Endodermal cell (in vitro differentiated cells): ENCODE data around the gene IGSF5. TPM values are rescaled to one million over a fixed set of nuclear protein-coding genes. Genes with fewer than 3 reads are reported as not detected.
"Not testable (repeated sequence)": the region's sequence is repeated elsewhere in the genome, so short reads cannot be mapped to it uniquely, and the experiment has no call there.

Source experiments
- DNase-seq: peaks from one replicate; pipeline ENCODE4 v3.0.0-alpha.2; 2017
- H3K27ac ChIP-seq: 2 replicates; pipeline ENCODE4 v1.5.1; 2013; ENCODE audit warnings: mild to moderate bottlenecking, low read depth, low read length, moderate library complexity
- H3K27me3 ChIP-seq: 2 replicates; pipeline ENCODE4 v1.6.1; 2013; ENCODE audit warnings: mild to moderate bottlenecking, low read length, moderate library complexity; ENCODE audit not compliant: insufficient read depth, control insufficient read depth, poor library complexity, severe bottlenecking
- H3K36me3 ChIP-seq: 2 replicates; pipeline ENCODE4 v1.7.0; 2013; ENCODE audit warnings: mild to moderate bottlenecking, low read length, moderate library complexity; ENCODE audit not compliant: control insufficient read depth, insufficient read depth
- H3K4me1 ChIP-seq: one replicate; pipeline ENCODE4 v1.7.0; 2013; ENCODE audit warnings: low read length; ENCODE audit not compliant: control insufficient read depth, insufficient read depth
- H3K4me3 ChIP-seq: 2 replicates; pipeline ENCODE4 v1.5.1; 2013; ENCODE audit warnings: mild to moderate bottlenecking, low read length, moderate library complexity
- H3K9ac ChIP-seq: 2 replicates; pipeline ENCODE4 v1.6.1; 2013; ENCODE audit warnings: mild to moderate bottlenecking, low read length, moderate library complexity; ENCODE audit not compliant: poor library complexity, severe bottlenecking; ENCODE audit errors: extremely low read depth
- H3K9me3 ChIP-seq: 2 replicates; pipeline ENCODE4 v1.6.1; 2013; ENCODE audit warnings: mild to moderate bottlenecking, low read length, moderate library complexity; ENCODE audit not compliant: control insufficient read depth
- H3K27ac Mint-ChIP-seq: 2 replicates; pipeline ENCODE4 v1.8.0; 2020; ENCODE audit warnings: mixed read lengths
- H3K27me3 Mint-ChIP-seq: 2 replicates; pipeline ENCODE4 v1.8.0; 2021; ENCODE audit warnings: mild to moderate bottlenecking, mixed read lengths; ENCODE audit not compliant: insufficient read depth
- H3K36me3 Mint-ChIP-seq: 2 replicates; pipeline ENCODE4 v1.8.0; 2020; ENCODE audit warnings: low read depth, mixed read lengths
- H3K4me1 Mint-ChIP-seq: 2 replicates; pipeline ENCODE4 v1.8.0; 2020; ENCODE audit warnings: mixed read lengths
- H3K4me3 Mint-ChIP-seq: 2 replicates; pipeline ENCODE4 v1.8.0; 2020; ENCODE audit warnings: mild to moderate bottlenecking, moderate library complexity, mixed read lengths
- H3K9me3 Mint-ChIP-seq: 2 replicates; pipeline ENCODE4 v1.8.0; 2020; ENCODE audit warnings: mild to moderate bottlenecking, mixed read lengths
- WGBS, 2 experiments: methylation state at CpG; one replicate each; pipeline versions ENCODE4 v1.1.5 to v1.1.7; 2013; ENCODE audit warnings: missing lambda C conversion rate in 2 of 2, mixed read lengths in 1 of 2; ENCODE audit not compliant: insufficient coverage in 1 of 2, insufficient read length in 1 of 2; 5-methylcytosine and 5-hydroxymethylcytosine counted together
- long read RNA-seq, 4 experiments: library from polyadenylated mRNA in 2 of 4; library from RNA in 1 of 4; library from capped mRNA in 1 of 4; stranded (forward) in 3 of 4; unstranded in 1 of 4; transcript quantifications; one replicate each; pipeline ENCODE4 v2.0.0, GENCODE V29; 2020 to 2021; ENCODE audit warnings: inconsistent platforms in 1 of 4
- polyA plus RNA-seq, 2 experiments: library from polyadenylated mRNA; stranded (reverse); fragments of 50-300 nt; gene quantifications; one replicate each; pipeline ENCODE4 v1.2.3, GENCODE V29; 2013
- total RNA-seq, 2 donors: library from RNA; stranded (reverse); fragmentation: NEBNext Ultra II Directional in 1 of 2; extraction: Animal tissue kit (Norgen Biotek cat#: 25700) in 1 of 2; gene quantifications; 2 replicates in 1 of 2; 3 replicates in 1 of 2; pipeline ENCODE4 v1.2.1, GENCODE V29; 2021
- TF ChIP-seq, protein P1 (sequence below): fragments of 200-600 bp; sonication (generic); conservative IDR thresholded peaks from 2 replicates; pipeline ENCODE4 v1.5.0; 2021; ENCODE audit warnings: antibody characterized with exemption, mild to moderate bottlenecking

The IGSF5 gene
- total RNA-seq, result under 1 TPM; 0.77 to 0.81 TPM
- polyA plus RNA-seq (2013, experiment 1 of 2), result 0.46 TPM
- polyA plus RNA-seq (2013, experiment 2 of 2), result 0.79 TPM
- long read RNA-seq, experiment 1, result 0 reads
- long read RNA-seq, experiment 2, result 0 reads
- long read RNA-seq, experiment 3, partial matches to known transcripts, result 0 of 7 reads
- long read RNA-seq, experiment 3, other reads (novel, unspliced or antisense), result 7 of 7 reads
- long read RNA-seq, experiment 4, result 0 reads

DNA sequence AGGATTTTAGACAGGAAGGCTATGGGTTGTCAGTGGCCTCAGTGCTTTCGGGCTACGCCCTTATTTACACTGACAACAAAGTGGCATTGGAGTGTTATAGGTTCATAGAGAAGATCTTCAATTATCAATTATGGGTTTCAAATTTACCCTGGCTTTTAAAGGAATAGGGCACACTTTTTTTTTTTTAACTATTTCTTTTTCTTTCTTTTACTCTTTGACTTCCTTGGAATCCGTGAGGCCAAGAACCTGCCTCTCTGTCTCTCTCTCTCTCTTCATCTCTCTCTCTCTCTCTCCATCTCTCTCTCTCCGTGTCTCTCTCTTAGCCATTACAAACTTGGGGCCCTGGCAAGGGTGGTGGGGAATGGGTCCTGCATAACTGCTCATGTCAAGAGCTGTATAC lies at the start of gene IGSF5:
TSS of gene IGSF5 (plus strand) at position 301 of the 400 bp plus-strand sequence. CDS start 327 bp downstream, outside the sequence.
- H3K27me3 ChIP-seq, H3K4me1 ChIP-seq, H3K27me3 Mint-ChIP-seq, H3K9me3 Mint-ChIP-seq, H3K9ac ChIP-seq, H3K27ac Mint-ChIP-seq, H3K9me3 ChIP-seq, H3K36me3 Mint-ChIP-seq, H3K4me3 ChIP-seq, H3K36me3 ChIP-seq, H3K4me3 Mint-ChIP-seq, H3K27ac ChIP-seq: not testable (repeated sequence)
- DNase-seq, result peak; percentile 8
- peaks cover 11% of the 10 kb centered on the region for H3K4me1 Mint-ChIP-seq
- WGBS, 2 experiments, result 97 to 100% methylated on average over 1 to 4 of the region's 4 CpGs

DNA sequence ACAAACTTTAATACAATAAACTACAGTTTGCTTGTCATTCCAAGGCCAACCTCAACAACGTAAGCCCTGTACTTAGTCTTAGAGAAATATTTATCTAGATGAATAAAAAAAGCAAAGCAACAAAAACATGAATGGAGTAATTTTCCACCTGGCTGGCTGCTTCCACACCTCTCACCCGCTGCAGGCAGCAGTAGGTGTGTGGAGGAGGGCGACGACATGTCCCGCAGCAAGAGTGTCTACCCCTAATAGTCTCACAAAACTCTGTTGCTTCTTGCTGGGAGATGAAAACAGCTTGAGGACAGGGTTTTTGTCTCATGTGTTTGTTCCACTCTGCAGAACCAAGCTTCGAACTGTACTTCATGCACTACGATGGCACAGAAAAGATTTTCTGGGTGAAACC lies 48.8 kb upstream of the IGSF5 start:
- H3K36me3 Mint-ChIP-seq, result no peaks in the 10 kb centered on the region
- Histone ChIP-seq H3K4me3 (no peak overlapping the region), H3K27ac (no peak overlapping the region), H3K9ac (no peak overlapping the region), H3K36me3 (no peaks in the 10 kb centered on the region), H3K9me3 (no peaks in the 10 kb centered on the region), H3K27me3 (no peaks in the 10 kb centered on the region), H3K4me1 (no peaks in the 10 kb centered on the region)
- H3K4me3 Mint-ChIP-seq, result no peak overlapping the region
- H3K9me3 Mint-ChIP-seq, result no peaks in the 10 kb centered on the region
- peaks cover 3% of the 10 kb centered on the region for H3K27me3 Mint-ChIP-seq
- H3K4me1 Mint-ChIP-seq, result peaks cover 8% of the 10 kb centered on the region
- no peak overlapping the region for H3K27ac Mint-ChIP-seq
- WGBS, 2 experiments, result 93 to 94% methylated on average over 3 to 6 of the region's 7 CpGs
- DNase-seq, result peak; percentile 18
- TF ChIP-seq, protein P1, sequence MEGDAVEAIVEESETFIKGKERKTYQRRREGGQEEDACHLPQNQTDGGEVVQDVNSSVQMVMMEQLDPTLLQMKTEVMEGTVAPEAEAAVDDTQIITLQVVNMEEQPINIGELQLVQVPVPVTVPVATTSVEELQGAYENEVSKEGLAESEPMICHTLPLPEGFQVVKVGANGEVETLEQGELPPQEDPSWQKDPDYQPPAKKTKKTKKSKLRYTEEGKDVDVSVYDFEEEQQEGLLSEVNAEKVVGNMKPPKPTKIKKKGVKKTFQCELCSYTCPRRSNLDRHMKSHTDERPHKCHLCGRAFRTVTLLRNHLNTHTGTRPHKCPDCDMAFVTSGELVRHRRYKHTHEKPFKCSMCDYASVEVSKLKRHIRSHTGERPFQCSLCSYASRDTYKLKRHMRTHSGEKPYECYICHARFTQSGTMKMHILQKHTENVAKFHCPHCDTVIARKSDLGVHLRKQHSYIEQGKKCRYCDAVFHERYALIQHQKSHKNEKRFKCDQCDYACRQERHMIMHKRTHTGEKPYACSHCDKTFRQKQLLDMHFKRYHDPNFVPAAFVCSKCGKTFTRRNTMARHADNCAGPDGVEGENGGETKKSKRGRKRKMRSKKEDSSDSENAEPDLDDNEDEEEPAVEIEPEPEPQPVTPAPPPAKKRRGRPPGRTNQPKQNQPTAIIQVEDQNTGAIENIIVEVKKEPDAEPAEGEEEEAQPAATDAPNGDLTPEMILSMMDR, result no peak

DNA sequence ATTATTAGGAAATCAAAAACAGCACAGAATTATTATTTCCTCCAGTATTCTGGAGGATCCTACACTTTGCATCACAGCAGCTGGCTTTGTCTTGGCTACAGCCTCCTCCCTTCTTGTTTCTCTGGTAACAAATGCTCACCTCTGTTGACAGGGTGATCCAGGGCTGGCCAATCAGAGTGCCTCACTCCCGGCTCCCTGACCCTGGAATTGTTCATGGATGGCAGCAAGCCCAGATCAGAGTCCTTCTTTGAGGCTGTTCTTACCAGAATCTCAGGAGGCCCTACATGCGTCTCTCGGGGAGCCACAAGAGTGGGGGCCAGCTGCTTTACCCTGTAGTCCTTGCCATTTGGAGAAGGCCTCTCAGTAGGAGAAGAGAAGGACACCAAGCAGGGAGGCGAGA lies 48.4 kb upstream of the IGSF5 start:
- TF ChIP-seq, protein P1, result no peak
- Mint-ChIP-seq H3K4me1 (peaks cover 8% of the 10 kb centered on the region), H3K27me3 (peaks cover 3% of the 10 kb centered on the region), H3K4me3 (no peak overlapping the region), H3K9me3 (no peaks in the 10 kb centered on the region), H3K36me3 (no peaks in the 10 kb centered on the region), H3K27ac (no peak overlapping the region)
- no peaks in the 10 kb centered on the region for H3K36me3 ChIP-seq
- H3K27ac ChIP-seq, result no peak overlapping the region
- H3K9ac ChIP-seq, result no peak overlapping the region
- H3K4me1 ChIP-seq, result no peaks in the 10 kb centered on the region
- H3K27me3 ChIP-seq, result no peaks in the 10 kb centered on the region
- WGBS, 2 experiments, result 50 to 95% methylated on average over 1 to 4 of the region's 4 CpGs
- H3K4me3 ChIP-seq, result no peak overlapping the region
- peak; percentile 46 for DNase-seq
- no peaks in the 10 kb centered on the region for H3K9me3 ChIP-seq

DNA sequence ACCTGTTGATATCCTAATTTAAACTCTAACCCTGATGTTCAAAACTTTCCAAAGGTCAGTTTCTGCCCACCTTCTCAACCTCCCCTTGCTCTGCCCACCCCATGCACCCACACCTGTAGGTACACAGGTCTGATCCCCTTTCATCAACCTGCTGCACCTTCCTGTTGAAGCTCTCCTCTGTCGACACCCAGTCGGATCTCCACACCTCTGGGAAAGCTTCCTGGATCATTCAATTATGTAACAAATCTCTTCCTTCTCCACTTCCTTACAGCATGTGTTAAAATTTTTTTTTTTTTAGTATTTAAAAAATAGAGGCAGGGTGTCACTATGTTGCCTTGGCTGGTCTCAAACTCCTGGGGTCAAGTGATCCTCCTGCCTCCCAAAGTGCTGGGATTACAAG lies 44.7 kb upstream of the IGSF5 start:
- peaks cover 3% of the 10 kb centered on the region for H3K27me3 Mint-ChIP-seq
- Histone ChIP-seq H3K4me3 (no peak overlapping the region), H3K9ac (no peak overlapping the region), H3K27ac (no peak overlapping the region), H3K9me3 (peaks cover 19% of the 10 kb centered on the region), H3K27me3 (no peaks in the 10 kb centered on the region), H3K4me1 (peaks cover 5% of the 10 kb centered on the region), H3K36me3 (no peaks in the 10 kb centered on the region)
- H3K36me3 Mint-ChIP-seq, result peaks cover 2% of the 10 kb centered on the region
- TF ChIP-seq, protein P1, result no peak
- H3K9me3 Mint-ChIP-seq, result peaks cover 22% of the 10 kb centered on the region
- no peak for DNase-seq
- H3K4me1 Mint-ChIP-seq, result no peaks in the 10 kb centered on the region
- 95% methylated on average over 2 of the region's 2 CpGs; no CpG with 5 or more reads in 1 of the 2 experiments for WGBS, 2 experiments
- H3K27ac Mint-ChIP-seq, result no peak overlapping the region
- no peak overlapping the region for H3K4me3 Mint-ChIP-seq
